B cell (primary cell): ENCODE measurements around the gene PPP4R1. TPM values are rescaled to one million over a fixed set of nuclear protein-coding genes. Genes with fewer than 3 reads are reported as not detected.
"Not testable (repeated sequence)": the region's sequence is repeated elsewhere in the genome, so short reads cannot be mapped to it uniquely, and the experiment has no call there.

Experiments used
- ATAC-seq: fragments of 200-7000 bp; cut with Tn5 transposase; one replicate; pipeline ENCODE4 v1.10.0; 2021; ENCODE audit warnings: low read depth, mild to moderate bottlenecking, moderate number of reproducible peaks, moderate library complexity
- CTCF ChIA-PET: fragments of 350-600 bp; sonication (Branson Sonifier 250); formaldehyde crosslinking; loops from one replicate; lab custom pipeline; 2021; ENCODE audit warnings: antibody characterized with exemption, inconsistent platforms; lab: Charles Lee
- POLR2A ChIA-PET: fragments of 350-600 bp; sonication (Branson Sonifier 250); formaldehyde crosslinking; loops from one replicate; lab custom pipeline; 2021; ENCODE audit warnings: antibody characterized with exemption; lab: Charles Lee
- DNase-seq: peaks from one replicate; pipeline ENCODE4 v3.0.0; 2013
- H2AFZ ChIP-seq: 2 replicates; pipeline ENCODE4 v1.6.1; 2012; ENCODE audit warnings: mild to moderate bottlenecking, low read depth, low read length; ENCODE audit not compliant: insufficient read depth, poor library complexity, severe bottlenecking
- H3K27ac ChIP-seq, 2 donors: 1 replicate in 1 of 2; 2 replicates in 1 of 2; pipeline ENCODE4 v1.5.1; 2012 to 2013; ENCODE audit warnings: low read length in 2 of 2, mild to moderate bottlenecking in 2 of 2, moderate library complexity in 1 of 2
- H3K27me3 ChIP-seq, 4 experiments: fragments of 200-600 bp in 1 of 4; sonication (generic) in 1 of 4; replicated peaks in 1 of 4; 1 replicate in 2 of 4; 2 replicates in 2 of 4; pipeline versions ENCODE4 v1.6.1 to v1.7.0; 2013 to 2016; ENCODE audit warnings: low read length in 3 of 4, mild to moderate bottlenecking in 2 of 4, mixed read lengths in 1 of 4, moderate library complexity in 1 of 4; ENCODE audit not compliant: insufficient read depth in 4 of 4, control insufficient read depth in 3 of 4; ENCODE audit errors: control extremely low read depth in 1 of 4
- H3K36me3 ChIP-seq, 2 experiments: replicated peaks in 1 of 2; 1 replicate in 1 of 2; 2 replicates in 1 of 2; pipeline versions ENCODE4 v1.6.1 to v1.7.1; 2013; ENCODE audit warnings: low read length in 1 of 2; ENCODE audit not compliant: insufficient read depth in 2 of 2, control insufficient read depth in 1 of 2; ENCODE audit errors: control extremely low read depth in 1 of 2, extremely low read depth in 1 of 2
- H3K4me1 ChIP-seq, 2 donors: fragments of 200-600 bp in 1 of 2; sonication (generic) in 1 of 2; 1 replicate in 1 of 2; 2 replicates in 1 of 2; pipeline versions ENCODE4 v1.5.1 to v1.6.1; 2013 to 2017; ENCODE audit warnings: low read length in 2 of 2; ENCODE audit not compliant: control insufficient read depth in 2 of 2, insufficient read depth in 2 of 2
- H3K4me2 ChIP-seq: replicated peaks from 2 replicates; pipeline ENCODE3; 2012; ENCODE audit warnings: mild to moderate bottlenecking, low read depth, low read length; ENCODE audit not compliant: poor library complexity, severe bottlenecking
- H3K4me3 ChIP-seq, 5 experiments: fragments of 200-600 bp in 1 of 5; sonication (generic) in 1 of 5; 1 replicate in 3 of 5; 2 replicates in 2 of 5; pipeline versions ENCODE4 v1.5.1 to v1.7.0; 2011 to 2016; ENCODE audit warnings: low read length in 4 of 5, mild to moderate bottlenecking in 4 of 5, low read depth in 2 of 5, control low read depth in 1 of 5, moderate library complexity in 1 of 5; ENCODE audit not compliant: insufficient read depth in 1 of 5; ENCODE audit errors: control extremely low read depth in 1 of 5, extremely low read depth in 1 of 5
- H3K79me2 ChIP-seq: fragments of 200-600 bp; sonication (generic); one replicate; pipeline ENCODE4 v1.6.0; 2016; ENCODE audit warnings: low read length; ENCODE audit not compliant: control insufficient read depth, insufficient read depth
- H3K9ac ChIP-seq: fragments of 200-600 bp; sonication (generic); 2 replicates; pipeline ENCODE4 v1.6.1; 2017; ENCODE audit warnings: mild to moderate bottlenecking, low read length, moderate library complexity
- H3K9me3 ChIP-seq, 3 donors: one replicate each; pipeline versions ENCODE4 v1.6.1 to v1.7.1; 2013; ENCODE audit warnings: low read length in 2 of 3; ENCODE audit not compliant: control insufficient read depth in 2 of 3, insufficient read depth in 1 of 3; ENCODE audit errors: control extremely low read depth in 1 of 3
- H4K20me1 ChIP-seq: 2 replicates; pipeline ENCODE4 v1.6.0; 2012; ENCODE audit warnings: mild to moderate bottlenecking, low read length; ENCODE audit not compliant: insufficient read depth, control insufficient read depth, poor library complexity, severe bottlenecking
- H3K27ac Mint-ChIP-seq: one replicate; pipeline ENCODE4 v1.8.0; 2021; ENCODE audit warnings: mixed read lengths
- H3K27me3 Mint-ChIP-seq: one replicate; pipeline ENCODE4 v1.8.0; 2021; ENCODE audit warnings: mixed read lengths
- H3K4me1 Mint-ChIP-seq: one replicate; pipeline ENCODE4 v1.8.0; 2021; ENCODE audit warnings: mixed read lengths
- H3K4me3 Mint-ChIP-seq: one replicate; pipeline ENCODE4 v1.8.0; 2021; ENCODE audit warnings: mixed read lengths
- H3K9me3 Mint-ChIP-seq: one replicate; pipeline ENCODE4 v1.8.0; 2022; ENCODE audit warnings: mixed read lengths; ENCODE audit not compliant: insufficient read depth
- EZH2 ChIP-seq: IDR thresholded peaks from 2 replicates; pipeline ENCODE4 v1.6.1; 2012; ENCODE audit warnings: borderline replicate concordance, low read depth, mild to moderate bottlenecking, moderate library complexity, low read length; ENCODE audit not compliant: insufficient read depth, poor library complexity, severe bottlenecking
- WGBS: methylation state at CpG from one replicate; pipeline ENCODE4 v1.1.5; 2013; ENCODE audit warnings: missing lambda C conversion rate; ENCODE audit not compliant: insufficient coverage; 5-methylcytosine and 5-hydroxymethylcytosine counted together
- intact Hi-C: fragments of 100-400 bp; cut with micrococcal nuclease; formaldehyde crosslinking; loops from one replicate; pipeline ENCODE4 v1.10.0; 2022
- polyA plus RNA-seq: library from polyadenylated mRNA; depleted of rRNA; stranded (reverse); fragments of >200 nt; gene quantifications from 2 replicates; pipeline ENCODE4 v1.2.3, GENCODE V29; 2012
- total RNA-seq, 2 donors: library from RNA; stranded (reverse); fragments of 120-200 nt in 1 of 2; gene quantifications; 1 replicate in 1 of 2; 2 replicates in 1 of 2; pipeline versions ENCODE4 v1.2.3 to v1.2.4, GENCODE V29; 2013 to 2022
- TF ChIP-seq, protein P1 (sequence below): fragments of 200-600 bp; IDR thresholded peaks from one replicate; pipeline ENCODE4 v1.8.0; 2022; ENCODE audit warnings: antibody characterized with exemption, mild to moderate bottlenecking

Gene PPP4R1
- total and polyA plus RNA-seq, 2 donors (not counting 1 experiment from before 2014, with no cell fraction given), result 33.4 to 57.1 TPM

DNA sequence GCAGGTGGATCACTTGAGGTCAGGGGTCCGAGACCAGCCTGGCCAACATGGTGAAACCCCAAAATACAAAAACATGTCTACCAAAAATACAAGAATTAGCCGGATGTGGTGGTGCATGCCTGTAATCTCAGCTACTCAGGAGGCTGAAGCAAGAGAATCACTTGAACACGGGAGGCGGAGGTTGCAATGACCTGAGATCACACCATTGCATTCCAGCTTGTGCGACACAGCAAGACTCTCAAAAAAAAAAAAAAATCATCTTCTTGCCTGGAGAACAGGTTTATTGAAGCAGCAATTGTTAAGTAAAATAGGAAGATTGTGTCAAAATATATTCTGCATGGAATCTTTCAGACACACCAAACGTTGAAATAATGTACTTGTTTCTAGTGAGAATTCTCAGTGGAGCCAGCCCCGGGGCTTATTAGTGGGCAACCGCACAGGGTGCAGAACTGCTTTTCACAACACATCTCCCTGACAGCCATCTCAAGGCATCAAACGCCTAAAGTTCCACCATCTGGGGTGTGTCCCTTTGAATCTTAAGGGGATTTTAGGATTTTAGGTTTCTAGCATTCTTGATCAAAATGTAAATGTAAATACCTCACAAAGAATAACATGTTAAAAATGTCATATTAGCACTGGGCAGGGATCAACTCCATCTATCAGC lies 28.6 kb upstream of the PPP4R1 start:
- 85% methylated on average over 4 of the region's 9 CpGs for WGBS
- Mint-ChIP-seq H3K27ac (no peak overlapping the region), H3K27me3 (peaks cover 12% of the 10 kb centered on the region), H3K9me3 (no peaks in the 10 kb centered on the region), H3K4me1 (no peaks in the 10 kb centered on the region), H3K4me3 (no peak overlapping the region)
- Histone ChIP-seq H2AFZ (no peak overlapping the region), H3K27ac (no peak overlapping the region), H3K9ac (no peak overlapping the region), H3K79me2 (no peaks in the 10 kb centered on the region), H3K27me3 (peaks cover 0 to 3% (median 0%) of the 10 kb centered on the region in 4 experiments), H3K4me2 (no peak overlapping the region), H3K36me3 (no peaks in the 10 kb centered on the region), H3K9me3 (no peaks in the 10 kb centered on the region), H3K4me3 (no peak overlapping the region), H3K4me1 (no peaks in the 10 kb centered on the region), H4K20me1 (no peaks in the 10 kb centered on the region)
- no peak for ATAC-seq
- TF ChIP-seq, protein P1, sequence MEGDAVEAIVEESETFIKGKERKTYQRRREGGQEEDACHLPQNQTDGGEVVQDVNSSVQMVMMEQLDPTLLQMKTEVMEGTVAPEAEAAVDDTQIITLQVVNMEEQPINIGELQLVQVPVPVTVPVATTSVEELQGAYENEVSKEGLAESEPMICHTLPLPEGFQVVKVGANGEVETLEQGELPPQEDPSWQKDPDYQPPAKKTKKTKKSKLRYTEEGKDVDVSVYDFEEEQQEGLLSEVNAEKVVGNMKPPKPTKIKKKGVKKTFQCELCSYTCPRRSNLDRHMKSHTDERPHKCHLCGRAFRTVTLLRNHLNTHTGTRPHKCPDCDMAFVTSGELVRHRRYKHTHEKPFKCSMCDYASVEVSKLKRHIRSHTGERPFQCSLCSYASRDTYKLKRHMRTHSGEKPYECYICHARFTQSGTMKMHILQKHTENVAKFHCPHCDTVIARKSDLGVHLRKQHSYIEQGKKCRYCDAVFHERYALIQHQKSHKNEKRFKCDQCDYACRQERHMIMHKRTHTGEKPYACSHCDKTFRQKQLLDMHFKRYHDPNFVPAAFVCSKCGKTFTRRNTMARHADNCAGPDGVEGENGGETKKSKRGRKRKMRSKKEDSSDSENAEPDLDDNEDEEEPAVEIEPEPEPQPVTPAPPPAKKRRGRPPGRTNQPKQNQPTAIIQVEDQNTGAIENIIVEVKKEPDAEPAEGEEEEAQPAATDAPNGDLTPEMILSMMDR, result no peak
- TF ChIP-seq EZH2, result no peak
- ChIA-PET POLR2A (no interaction called here), CTCF (no interaction called here)
- no peak for DNase-seq
- intact Hi-C loops, result no loop called here

DNA sequence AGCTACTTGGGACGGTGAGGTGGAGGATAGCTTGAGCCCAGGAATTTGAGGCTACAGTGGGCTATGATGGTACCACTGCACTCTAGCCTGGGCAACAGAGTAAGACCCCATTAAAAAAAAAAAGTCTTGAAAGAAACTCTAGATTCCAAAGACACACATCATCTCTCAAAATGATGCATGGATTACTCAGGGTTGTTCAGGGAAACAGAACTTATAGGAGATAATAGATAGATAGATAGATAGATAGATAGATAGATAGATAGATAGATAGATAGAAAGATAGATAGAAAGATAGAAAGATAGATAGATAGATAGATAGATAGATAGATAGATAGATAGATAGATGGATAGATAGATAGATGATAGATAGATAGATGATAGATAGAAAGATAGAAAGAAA lies 26.7 kb upstream of the PPP4R1 start:
- H3K4me3 Mint-ChIP-seq, H2AFZ ChIP-seq, H3K9me3 ChIP-seq, H4K20me1 ChIP-seq, DNase-seq, H3K4me3 ChIP-seq, H3K27ac ChIP-seq, intact Hi-C loops, H3K27ac Mint-ChIP-seq, H3K9ac ChIP-seq, H3K79me2 ChIP-seq, H3K4me1 ChIP-seq, H3K9me3 Mint-ChIP-seq, H3K27me3 ChIP-seq, H3K4me1 Mint-ChIP-seq, H3K4me2 ChIP-seq, ATAC-seq, POLR2A ChIA-PET, H3K36me3 ChIP-seq: not testable (repeated sequence)
- WGBS, result no CpG with 5 or more reads among the region's 1 CpG
- CTCF ChIA-PET, result interaction anchor here (0.6 kb wide), 1 partner anchor 33 kb away, joined by 4 read pairs; no protein-coding TSS in a partner anchor
- peaks cover 12% of the 10 kb centered on the region for H3K27me3 Mint-ChIP-seq
